Right lobe of liver (tissue), 6 donors: ENCODE results near the gene WNT4. TPM values are rescaled to one million over a fixed set of nuclear protein-coding genes. Genes with fewer than 3 reads are reported as not detected.

Experiments used
- ATAC-seq, 4 donors: fragments of 200-7000 bp; cut with Tn5 transposase; one replicate each; pipeline ENCODE4 v1.9.1; 2020; ENCODE audit warnings: mild to moderate bottlenecking in 4 of 4, moderate library complexity in 4 of 4
- DNase-seq, 3 donors: peaks; one replicate each; pipeline ENCODE4 v3.0.0-alpha.2; 2020
- H3K27ac ChIP-seq, 3 donors: fragments of 200-600 bp; one replicate each; pipeline ENCODE4 v1.8.0; 2022
- H3K27me3 ChIP-seq, 2 donors: fragments of 200-600 bp; one replicate each; pipeline ENCODE4 v1.8.0; 2022
- H3K36me3 ChIP-seq, 4 donors: fragments of 200-600 bp; sonication (generic) in 1 of 4; one replicate each; pipeline versions ENCODE4 v1.5.1 to v1.8.0; 2017 to 2022; ENCODE audit warnings: control low read depth in 1 of 4
- H3K4me1 ChIP-seq, 4 donors: fragments of 200-600 bp; sonication (generic) in 1 of 4; one replicate each; pipeline versions ENCODE4 v1.5.1 to v1.8.0; 2017 to 2022; ENCODE audit warnings: control low read depth in 1 of 4
- H3K4me3 ChIP-seq, 3 donors: fragments of 200-600 bp; one replicate each; pipeline ENCODE4 v1.8.0; 2022
- H3K9me3 ChIP-seq, 4 donors: fragments of 200-600 bp; sonication (generic) in 1 of 4; one replicate each; pipeline versions ENCODE4 v1.5.1 to v1.8.0; 2017 to 2022; ENCODE audit warnings: control low read depth in 1 of 4
- POLR2A ChIP-seq: fragments of 450-650 bp; IDR thresholded peaks from one replicate; pipeline ENCODE4 v1.6.1; 2017; ENCODE audit warnings: antibody characterized with exemption, mild to moderate bottlenecking
- WGBS: methylation state at CpG from one replicate; pipeline ENCODE4 v1.1.6; 2018; ENCODE audit warnings: low coverage, low lambda C conversion rate; ENCODE audit not compliant: insufficient coverage; ENCODE audit errors: missing lambda C conversion rate; 5-methylcytosine and 5-hydroxymethylcytosine counted together
- intact Hi-C, 2 donors: fragments of 100-400 bp; cut with DNase I; formaldehyde crosslinking; loops; one replicate each; pipeline versions ENCODE4 v1.11.2 to v1.14.1; 2022
- total RNA-seq, 6 experiments: library from RNA; depleted of rRNA in 2 of 6; stranded (reverse); fragments of >200 nt in 2 of 6; fragmentation: NEBNext Ultra II Directional in 3 of 6; extraction: Animal tissue kit (Norgen Biotek cat#: 25700) in 3 of 6; gene quantifications; one replicate each; pipeline versions ENCODE4 v1.1.0 to v1.2.4, GENCODE V29; 2016 to 2023
- TF ChIP-seq, protein P1 (sequence below), 4 donors: fragments of 200-600 bp in 3 of 4; fragments of 450-650 bp in 1 of 4; IDR thresholded peaks; one replicate each; pipeline versions ENCODE4 v1.5.1 to v1.8.0; 2016 to 2022; ENCODE audit warnings: antibody characterized with exemption in 4 of 4, mild to moderate bottlenecking in 2 of 4
- donor health status: DM: no; HTN: yes; CAD: no.
- donor health status: DM: no; HTN: no; CAD: no.
- donor health status: DM: no; HTN: no; CAD: no.
- donor health status: DM: no; HTN: yes; CAD: no.
- donor health status: DM: no; HTN: yes; CAD: no.

The WNT4 gene
- total RNA-seq, 6 experiments from 2014 or later = 0.06 to 0.46 (median 0.21) TPM; not detected in 2

DNA sequence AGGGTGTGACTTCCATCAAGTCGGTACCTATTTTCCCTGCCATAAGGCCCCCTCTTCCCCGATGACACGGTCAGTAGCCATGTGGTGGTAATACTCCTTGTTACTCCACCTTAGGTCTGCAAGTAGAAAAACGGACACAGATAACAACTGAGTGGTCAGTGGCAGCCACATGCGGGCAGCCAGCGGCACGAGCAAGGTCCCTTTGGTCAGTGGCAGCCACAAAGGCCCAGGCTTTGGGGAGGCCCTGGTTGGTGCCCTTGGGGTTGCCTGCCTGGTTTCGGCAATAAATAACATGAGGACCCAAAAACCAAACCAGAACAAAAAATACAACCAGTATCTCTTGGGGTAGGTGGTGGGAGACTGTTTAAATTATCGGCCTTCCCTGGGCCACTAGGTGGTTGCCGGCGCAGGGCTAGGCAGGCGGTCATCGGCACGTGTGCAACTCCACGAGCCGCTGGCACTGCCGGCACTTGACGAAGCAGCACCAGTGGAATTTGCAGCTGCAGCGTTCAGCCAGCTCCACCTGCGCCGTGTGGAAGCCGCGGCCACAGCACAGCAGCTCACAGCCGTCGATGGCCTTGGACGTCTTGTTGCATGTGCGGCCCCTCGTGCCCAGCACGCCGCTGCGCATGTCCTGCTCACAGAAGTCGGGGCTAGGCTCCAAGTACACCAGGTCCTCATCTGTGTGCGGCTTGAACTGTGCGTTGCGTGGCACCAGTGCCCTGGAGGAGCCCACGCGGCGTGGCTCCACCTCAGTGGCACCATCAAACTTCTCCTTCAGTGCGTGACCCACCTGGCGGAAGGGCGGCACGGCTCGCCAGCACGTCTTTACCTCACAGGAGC, 23.1 kb downstream of the WNT4 start:
- no peak for DNase-seq
- 87% methylated on average over 3 of the region's 44 CpGs for WGBS
- TF ChIP-seq POLR2A = no peak
- TF ChIP-seq, protein P1, sequence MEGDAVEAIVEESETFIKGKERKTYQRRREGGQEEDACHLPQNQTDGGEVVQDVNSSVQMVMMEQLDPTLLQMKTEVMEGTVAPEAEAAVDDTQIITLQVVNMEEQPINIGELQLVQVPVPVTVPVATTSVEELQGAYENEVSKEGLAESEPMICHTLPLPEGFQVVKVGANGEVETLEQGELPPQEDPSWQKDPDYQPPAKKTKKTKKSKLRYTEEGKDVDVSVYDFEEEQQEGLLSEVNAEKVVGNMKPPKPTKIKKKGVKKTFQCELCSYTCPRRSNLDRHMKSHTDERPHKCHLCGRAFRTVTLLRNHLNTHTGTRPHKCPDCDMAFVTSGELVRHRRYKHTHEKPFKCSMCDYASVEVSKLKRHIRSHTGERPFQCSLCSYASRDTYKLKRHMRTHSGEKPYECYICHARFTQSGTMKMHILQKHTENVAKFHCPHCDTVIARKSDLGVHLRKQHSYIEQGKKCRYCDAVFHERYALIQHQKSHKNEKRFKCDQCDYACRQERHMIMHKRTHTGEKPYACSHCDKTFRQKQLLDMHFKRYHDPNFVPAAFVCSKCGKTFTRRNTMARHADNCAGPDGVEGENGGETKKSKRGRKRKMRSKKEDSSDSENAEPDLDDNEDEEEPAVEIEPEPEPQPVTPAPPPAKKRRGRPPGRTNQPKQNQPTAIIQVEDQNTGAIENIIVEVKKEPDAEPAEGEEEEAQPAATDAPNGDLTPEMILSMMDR (IDR thresholded peaks at IDR 0.05) = no peak
- intact Hi-C loops = no loop called here
- Histone ChIP-seq H3K36me3 (no peaks in the 10 kb centered on the region), H3K27me3 (no peaks in the 10 kb centered on the region), H3K9me3 (no peaks in the 10 kb centered on the region), H3K4me1 (no peaks in the 10 kb centered on the region), H3K27ac (no peak overlapping the region), H3K4me3 (no peak overlapping the region)
- ATAC-seq = no peak

DNA sequence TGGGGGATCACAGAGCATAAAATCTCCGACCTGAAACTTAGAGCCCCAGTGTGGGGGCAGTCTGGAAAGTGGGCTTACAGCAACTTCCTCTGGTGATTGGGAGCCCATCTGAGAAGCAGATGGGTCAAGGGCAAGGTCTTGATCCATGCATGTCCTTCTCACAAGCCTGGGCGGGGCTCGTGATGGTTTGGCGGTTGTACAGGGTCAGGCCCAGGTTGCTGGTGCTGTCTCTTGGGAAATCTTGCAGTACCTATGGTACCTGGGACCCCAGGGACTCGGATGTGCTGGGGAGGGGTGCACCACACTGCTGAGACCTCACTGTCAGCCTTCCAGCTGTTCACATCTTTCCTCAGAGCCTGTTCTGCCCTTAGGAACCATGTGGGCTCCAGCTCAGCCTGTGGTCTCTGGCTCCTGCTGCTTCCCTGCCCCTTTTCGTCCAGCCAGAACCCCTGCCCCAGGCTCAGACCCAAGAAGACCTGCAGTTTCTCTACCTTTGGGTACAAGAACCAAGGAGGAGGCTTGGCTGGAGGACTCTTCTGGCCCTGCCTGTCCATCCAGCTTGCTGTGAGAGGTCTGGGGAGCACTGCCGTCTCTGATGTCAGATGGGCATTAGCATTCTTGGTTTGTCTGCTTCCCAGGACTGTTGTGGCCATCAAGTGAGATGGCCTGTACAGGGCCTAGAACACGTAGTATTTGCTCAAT, 24.5 kb downstream of the WNT4 start:
- DNase-seq = no peak
- H3K27me3 ChIP-seq = no peaks in the 10 kb centered on the region
- no peak for ATAC-seq
- no peaks in the 10 kb centered on the region for H3K9me3 ChIP-seq
- no peak overlapping the region for H3K27ac ChIP-seq
- no peak overlapping the region for H3K4me3 ChIP-seq
- intact Hi-C loops = no loop called here
- H3K4me1 ChIP-seq = no peaks in the 10 kb centered on the region
- no peaks in the 10 kb centered on the region for H3K36me3 ChIP-seq
- 82% methylated on average over 2 of the region's 8 CpGs for WGBS
- TF ChIP-seq, protein P1 (IDR thresholded peaks at IDR 0.05) = no peak
- TF ChIP-seq POLR2A = no peak

DNA sequence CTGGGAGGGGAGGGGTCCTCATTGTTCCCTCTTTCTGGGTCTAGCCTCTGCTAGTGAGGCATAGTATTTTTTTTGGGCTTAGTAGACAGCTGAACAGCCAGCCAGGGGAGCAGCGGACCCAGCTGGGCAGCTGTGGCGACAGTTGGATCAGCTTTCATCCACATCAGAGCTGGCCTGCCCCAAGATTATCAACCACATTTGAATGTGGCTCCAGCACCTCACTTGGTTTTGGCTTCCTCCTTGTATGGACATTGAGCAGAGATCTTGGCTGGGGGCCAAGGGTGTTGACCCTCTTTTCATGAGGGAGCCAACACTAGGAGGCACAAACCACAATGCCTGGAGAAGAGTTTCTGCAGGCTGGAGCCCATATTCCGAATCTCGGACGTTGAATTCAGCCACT, 25.0 kb downstream of the WNT4 start:
- ATAC-seq (no peak), DNase-seq (no peak)
- TF ChIP-seq, protein P1 (IDR thresholded peaks at IDR 0.05) = no peak
- no peak for TF ChIP-seq POLR2A
- no peaks in the 10 kb centered on the region for H3K4me1 ChIP-seq
- H3K4me3 ChIP-seq = no peak overlapping the region
- H3K9me3 ChIP-seq = no peaks in the 10 kb centered on the region
- H3K27me3 ChIP-seq = no peaks in the 10 kb centered on the region
- H3K36me3 ChIP-seq = no peaks in the 10 kb centered on the region
- intact Hi-C loops = no loop called here
- no peak overlapping the region for H3K27ac ChIP-seq
- WGBS = 100% methylated on average over 1 of the region's 5 CpGs

DNA sequence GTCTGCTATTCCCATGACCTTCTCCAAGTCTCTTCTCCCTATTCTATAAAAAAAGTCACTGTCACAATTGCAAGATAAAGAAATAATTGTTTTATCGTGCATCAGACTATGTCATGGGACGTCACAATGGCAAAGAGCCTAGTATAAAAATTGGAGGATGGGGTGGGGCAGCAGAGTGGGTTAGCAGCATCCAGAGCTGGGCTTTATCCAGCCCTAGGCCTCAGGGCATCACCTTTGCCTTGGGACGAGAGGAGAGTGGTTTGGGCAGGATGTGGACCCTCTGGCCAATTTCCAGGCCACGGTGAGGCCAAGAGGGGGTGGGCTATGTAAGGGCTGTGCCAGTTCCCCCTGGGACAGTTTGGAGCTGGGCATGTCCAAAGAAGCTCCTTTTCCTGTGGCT, 25.7 kb downstream of the WNT4 start:
- 65% methylated on average over 3 of the region's 4 CpGs for WGBS
- no peak for DNase-seq
- no peak overlapping the region for H3K27ac ChIP-seq
- H3K4me3 ChIP-seq = no peak overlapping the region
- TF ChIP-seq, protein P1 (IDR thresholded peaks at IDR 0.05) = no peak
- no peak for TF ChIP-seq POLR2A
- intact Hi-C loops = no loop called here
- ATAC-seq = no peak
- H3K36me3 ChIP-seq = no peaks in the 10 kb centered on the region
- H3K4me1 ChIP-seq = no peaks in the 10 kb centered on the region
- no peaks in the 10 kb centered on the region for H3K9me3 ChIP-seq
- no peaks in the 10 kb centered on the region for H3K27me3 ChIP-seq
